Stimulated activated CD8-positive, alpha-beta memory T cell treated with anti-CD3 and anti-CD28 coated beads, Interleukin-12 subunit alpha, Interleukin-12 subunit beta, amount 100 ng/mL, for 4 hours (primary cell): Measurements from ENCODE around the gene CHRM5.

ENCODE experiments used
- DNase-seq: peaks from one replicate; pipeline ENCODE4 v3.0.0-alpha.2; 2020; ENCODE audit warnings: low read depth

The CHRM5 gene, protein sequence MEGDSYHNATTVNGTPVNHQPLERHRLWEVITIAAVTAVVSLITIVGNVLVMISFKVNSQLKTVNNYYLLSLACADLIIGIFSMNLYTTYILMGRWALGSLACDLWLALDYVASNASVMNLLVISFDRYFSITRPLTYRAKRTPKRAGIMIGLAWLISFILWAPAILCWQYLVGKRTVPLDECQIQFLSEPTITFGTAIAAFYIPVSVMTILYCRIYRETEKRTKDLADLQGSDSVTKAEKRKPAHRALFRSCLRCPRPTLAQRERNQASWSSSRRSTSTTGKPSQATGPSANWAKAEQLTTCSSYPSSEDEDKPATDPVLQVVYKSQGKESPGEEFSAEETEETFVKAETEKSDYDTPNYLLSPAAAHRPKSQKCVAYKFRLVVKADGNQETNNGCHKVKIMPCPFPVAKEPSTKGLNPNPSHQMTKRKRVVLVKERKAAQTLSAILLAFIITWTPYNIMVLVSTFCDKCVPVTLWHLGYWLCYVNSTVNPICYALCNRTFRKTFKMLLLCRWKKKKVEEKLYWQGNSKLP

GRCh38 chr15:33968224-33968623 is at the start of gene CHRM5:
CHRM5 (plus strand) TSS chr15:33968497; CDS start chr15:34062718, 94,221 bp downstream.
- no peak for DNase-seq

- DNase-seq: no peak
Measured at GRCh38 chr15:33923446-33923845, 44.9 kb upstream of the CHRM5 start.

GRCh38 chr15:33926260-33926659 is 42.0 kb upstream of the CHRM5 start:
- DNase-seq: no peak

DNA sequence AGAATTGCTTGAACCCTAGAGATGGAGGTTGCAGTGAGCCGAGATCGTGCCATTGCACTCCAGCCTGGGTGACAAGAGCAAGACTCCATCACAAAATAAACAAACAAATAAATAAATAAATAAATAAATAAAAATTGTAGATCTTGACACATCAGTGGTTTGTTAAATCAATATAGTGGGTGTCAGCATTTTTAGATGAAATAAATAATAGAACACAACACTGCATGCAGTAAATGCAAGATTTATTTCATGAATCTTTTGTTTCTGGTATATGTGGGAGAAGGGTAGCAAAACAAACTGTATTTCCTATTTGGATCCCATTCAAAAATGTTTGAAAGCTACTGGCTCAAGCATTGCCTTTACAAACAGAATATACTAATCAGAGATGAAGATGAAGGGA is 35.6 kb upstream of the CHRM5 start:
- no peak for DNase-seq

- DNase-seq: no peak
Measured at GRCh38 chr15:33934396-33934795, 33.9 kb upstream of the CHRM5 start.

DNA sequence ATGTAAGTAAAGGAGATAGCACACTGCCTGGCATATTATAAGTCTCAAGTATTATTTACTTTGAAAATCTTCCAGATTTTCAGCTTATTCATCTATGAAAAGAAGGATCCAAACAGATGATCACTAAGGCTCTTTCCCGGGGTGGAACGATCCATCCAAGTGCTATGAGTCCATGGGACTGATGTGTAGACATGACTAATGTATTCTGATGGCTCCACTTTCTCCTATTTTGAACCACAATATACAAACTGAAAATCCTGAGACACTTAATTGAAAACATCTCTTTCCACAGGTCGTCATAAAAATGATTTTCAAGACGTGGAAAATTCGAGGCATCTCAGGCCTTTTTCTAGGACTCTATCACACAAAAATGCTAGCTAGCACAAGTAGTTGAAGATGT is 33.4 kb upstream of the CHRM5 start:
- no peak for DNase-seq

GRCh38 chr15:33941279-33942063 is 26.8 kb upstream of the CHRM5 start:
- DNase-seq: no peak

GRCh38 chr15:33946152-33946551 is 22.1 kb upstream of the CHRM5 start:
- DNase-seq: no peak

- DNase-seq: no peak
Measured at GRCh38 chr15:33955945-33956344, 12.4 kb upstream of the CHRM5 start.

- no peak for DNase-seq
Measured at GRCh38 chr15:33956397-33956796, 11.9 kb upstream of the CHRM5 start.

DNA sequence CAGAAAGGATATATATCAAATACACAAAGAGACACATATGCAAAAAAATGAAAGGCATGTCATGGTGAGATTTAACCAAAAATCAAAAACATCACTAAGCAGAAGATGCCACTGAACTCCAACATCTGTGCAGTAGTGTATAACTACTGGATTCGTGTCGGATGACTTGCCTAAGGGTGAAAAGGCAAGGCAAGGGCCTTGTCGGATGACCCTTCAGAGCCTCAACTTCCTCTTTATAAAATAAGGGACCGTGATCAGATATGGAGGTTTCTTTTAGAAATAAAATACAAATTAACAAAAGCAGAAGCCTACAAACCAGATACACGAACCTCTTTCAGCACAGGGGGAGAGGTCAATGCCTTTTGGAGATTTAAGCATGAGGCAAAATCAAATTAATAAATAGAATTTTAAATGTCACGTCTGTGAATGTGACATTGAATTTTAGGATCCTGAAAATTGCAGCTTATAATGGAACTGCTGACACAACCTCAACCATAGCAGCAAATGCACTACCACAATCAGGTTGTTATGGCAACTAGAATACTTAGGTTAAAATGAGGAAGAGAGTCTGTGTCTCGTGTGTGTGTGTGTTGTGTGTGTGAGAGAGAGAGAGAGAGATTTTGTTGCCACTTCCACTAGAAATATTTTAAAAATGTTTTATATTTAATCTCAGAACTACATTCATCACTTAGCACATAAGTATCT is 8.3 kb upstream of the CHRM5 start:
- DNase-seq: no peak

DNA sequence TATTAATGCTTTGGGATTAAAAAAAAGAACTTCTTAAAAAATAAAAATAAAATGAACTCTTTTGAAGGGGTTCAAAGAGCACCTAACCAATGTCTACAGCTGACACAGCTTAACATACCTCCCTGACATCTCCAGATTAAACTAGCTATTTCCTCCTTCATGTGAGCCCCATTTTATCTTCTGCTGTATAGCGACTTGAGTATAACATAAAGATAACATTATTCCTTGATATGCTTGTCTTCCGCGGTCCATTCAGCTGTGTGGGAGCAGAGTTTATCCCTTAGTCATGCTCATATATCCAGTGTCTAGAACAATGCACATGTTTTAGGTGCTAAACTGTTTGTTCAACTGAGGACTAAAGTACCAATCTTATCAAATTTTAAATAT is 7.8 kb upstream of the CHRM5 start:
- no peak for DNase-seq

DNA sequence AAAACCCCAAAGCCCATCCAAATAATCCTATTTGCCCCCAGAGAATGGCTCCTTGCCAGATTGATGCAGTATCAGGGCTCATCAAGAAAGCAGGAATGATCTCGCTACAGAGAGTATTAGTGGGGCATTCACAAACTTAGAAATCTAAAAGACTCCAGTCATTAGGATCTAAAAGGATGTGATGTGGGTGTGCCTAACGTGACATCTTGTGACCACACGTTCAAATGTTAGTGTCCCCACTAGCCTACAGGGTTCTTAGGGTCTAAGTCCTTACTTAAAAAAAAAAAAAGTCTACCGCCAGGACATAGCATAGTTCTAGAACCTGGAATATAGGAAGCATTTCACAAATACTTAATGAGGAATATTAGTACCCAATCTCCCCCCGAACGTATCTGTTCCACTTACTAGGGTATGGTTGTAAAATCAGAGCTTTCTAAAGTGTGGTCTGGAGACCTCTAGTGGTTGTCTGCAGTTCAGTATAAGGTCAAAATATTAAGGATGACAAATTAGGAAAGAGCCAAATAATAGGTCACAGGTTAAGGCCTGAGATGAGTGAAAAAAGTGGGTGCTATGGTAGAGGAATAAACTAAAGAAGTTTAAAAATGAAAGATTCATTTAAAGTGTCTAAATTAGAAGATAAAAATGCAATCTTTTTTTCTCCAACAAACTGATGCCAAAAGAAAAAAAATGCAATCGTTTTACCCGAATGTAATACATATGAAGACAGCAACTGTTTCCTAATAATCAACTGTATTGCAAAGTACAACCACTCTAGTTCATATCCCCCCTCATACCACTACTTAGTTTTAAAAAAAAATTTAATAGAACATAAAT is 4.2 kb upstream of the CHRM5 start:
- DNase-seq: no peak

- no peak for DNase-seq
Measured at GRCh38 chr15:33964665-33965040, 3.6 kb upstream of the CHRM5 start.

DNA sequence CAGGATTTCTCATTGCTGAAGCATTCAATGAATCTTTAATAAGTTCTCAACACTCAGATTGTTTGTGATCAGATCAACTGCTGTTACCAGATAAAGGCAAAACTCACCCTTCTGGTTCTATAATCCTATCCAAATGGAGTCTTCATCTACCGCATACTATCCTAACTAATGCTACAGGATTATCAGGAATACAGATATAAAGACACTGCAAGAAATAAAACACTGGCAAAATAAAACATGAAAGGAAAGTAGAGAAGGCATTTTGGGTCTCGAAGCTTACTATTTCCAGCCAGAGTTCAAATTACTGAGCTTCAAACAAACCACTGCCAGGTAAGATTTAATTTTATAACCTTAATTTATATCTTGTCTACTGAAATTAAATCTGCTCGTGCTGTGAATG is 524 bp downstream of the CHRM5 start:
- no peak for DNase-seq

GRCh38 chr15:33971811-33972210 is 3.5 kb downstream of the CHRM5 start:
- DNase-seq: no peak

- DNase-seq: no peak
Measured at GRCh38 chr15:33975022-33975565, 6.8 kb downstream of the CHRM5 start.

- no peak for DNase-seq
Measured at GRCh38 chr15:33980159-33980558, 11.9 kb downstream of the CHRM5 start.

GRCh38 chr15:33982516-33982915 is 14.2 kb downstream of the CHRM5 start:
- no peak for DNase-seq

GRCh38 chr15:33985287-33985686 is 17.0 kb downstream of the CHRM5 start:
- no peak for DNase-seq

- DNase-seq: no peak
Measured at GRCh38 chr15:33985751-33986150, 17.5 kb downstream of the CHRM5 start.
